Osteoblast (primary cell): ENCODE results near the gene INHBB. TPM values are rescaled to one million over a fixed set of nuclear protein-coding genes. Genes with fewer than 3 reads are reported as not detected.

Source experiments
- DNase-seq: peaks from one replicate; pipeline ENCODE4 v3.0.0; 2011; ENCODE audit warnings: low spot score, mixed read lengths; ENCODE audit not compliant: insufficient read length; ENCODE audit errors: missing footprints
- H2AFZ ChIP-seq: 2 replicates; pipeline ENCODE4 v1.6.0; 2011; ENCODE audit warnings: mild to moderate bottlenecking, low read length
- H3K27ac ChIP-seq: 2 replicates; pipeline ENCODE4 v1.5.1; 2011; ENCODE audit warnings: mild to moderate bottlenecking, low read depth, low read length, moderate library complexity
- H3K27me3 ChIP-seq: 2 replicates; pipeline ENCODE4 v1.6.0; 2012; ENCODE audit warnings: mild to moderate bottlenecking, control low read depth, inconsistent platforms, low read length, moderate library complexity; ENCODE audit not compliant: insufficient read depth
- H3K36me3 ChIP-seq: 2 replicates; pipeline ENCODE4 v1.5.1; 2011; ENCODE audit warnings: mild to moderate bottlenecking, low read length, control low read depth, moderate library complexity; ENCODE audit not compliant: insufficient read depth
- H3K4me1 ChIP-seq: 2 replicates; pipeline ENCODE4 v1.5.1; 2011; ENCODE audit warnings: mild to moderate bottlenecking, low read length, control low read depth, moderate library complexity; ENCODE audit not compliant: insufficient read depth
- H3K4me2 ChIP-seq: 2 replicates; pipeline ENCODE4 v1.6.0; 2011; ENCODE audit warnings: mild to moderate bottlenecking, low read length; ENCODE audit not compliant: insufficient read depth
- H3K4me3 ChIP-seq: fragments of 200-600 bp; sonication (generic); 3 replicates; pipeline ENCODE4 v1.5.1; 2012; ENCODE audit warnings: mild to moderate bottlenecking, low read length, inconsistent platforms; ENCODE audit not compliant: insufficient read depth
- H3K79me2 ChIP-seq: 2 replicates; pipeline ENCODE4 v1.6.0; 2012; ENCODE audit warnings: mild to moderate bottlenecking, low read length, control low read depth, inconsistent platforms; ENCODE audit not compliant: insufficient read depth
- H3K9me3 ChIP-seq: 2 replicates; pipeline ENCODE4 v1.5.1; 2011; ENCODE audit warnings: low read depth, low read length, control low read depth
- H4K20me1 ChIP-seq: 2 replicates; pipeline ENCODE4 v1.6.0; 2012; ENCODE audit warnings: mild to moderate bottlenecking, low read length, control low read depth; ENCODE audit not compliant: insufficient read depth
- CTCF ChIP-seq: IDR thresholded peaks from 2 replicates; pipeline ENCODE4 v1.5.1; 2011; ENCODE audit warnings: mild to moderate bottlenecking, low read depth, low read length, moderate library complexity; ENCODE audit errors: extremely low read depth
- total RNA-seq: library from RNA; depleted of rRNA; stranded (reverse); fragments of >200 nt; gene quantifications from 2 replicates; pipeline ENCODE4 v1.2.3, GENCODE V29; 2012

The INHBB gene
- total RNA-seq, 1 donor, result under 0.01 TPM

- H3K27me3 ChIP-seq, result peaks cover 6% of the 10 kb centered on the region
These were observed 49.5 kb downstream of the INHBB start for GRCh38 chr2:120395221-120396012.

GRCh38 chr2:120396013-120396860 lies 50.3 kb downstream of the INHBB start:
- H3K4me1 ChIP-seq, result peaks cover 3% of the 10 kb centered on the region

More at GRCh38 chr2:120395221-120396012, 49.5 kb downstream of the INHBB start:
- peaks cover 4% of the 10 kb centered on the region for H3K9me3 ChIP-seq
- H3K4me2 ChIP-seq, result no peak overlapping the region
- no peaks in the 10 kb centered on the region for H4K20me1 ChIP-seq
- no peak overlapping the region for H3K4me3 ChIP-seq
- no peak for TF ChIP-seq CTCF
- H3K27ac ChIP-seq, result no peak overlapping the region
- peak; percentile 64 for DNase-seq
- H2AFZ ChIP-seq, result no peak overlapping the region
- H3K4me1 ChIP-seq, result peaks cover 3% of the 10 kb centered on the region
- no peaks in the 10 kb centered on the region for H3K79me2 ChIP-seq
- H3K36me3 ChIP-seq, result no peaks in the 10 kb centered on the region

GRCh38 chr2:120396861-120397811 lies 51.2 kb downstream of the INHBB start:
- no peak overlapping the region for H3K4me2 ChIP-seq
- peaks cover 3% of the 10 kb centered on the region for H3K4me1 ChIP-seq
- DNase-seq, result peak; percentile 68
- no peak for TF ChIP-seq CTCF
- H3K79me2 ChIP-seq, result no peaks in the 10 kb centered on the region
- H2AFZ ChIP-seq, result no peak overlapping the region
- no peaks in the 10 kb centered on the region for H4K20me1 ChIP-seq
- no peaks in the 10 kb centered on the region for H3K36me3 ChIP-seq
- H3K9me3 ChIP-seq, result peaks cover 4% of the 10 kb centered on the region
- H3K27me3 ChIP-seq, result peaks cover 10% of the 10 kb centered on the region
- H3K27ac ChIP-seq, result no peak overlapping the region
- no peak overlapping the region for H3K4me3 ChIP-seq

More at GRCh38 chr2:120396013-120396860, 50.3 kb downstream of the INHBB start:
- Histone ChIP-seq H3K9me3 (peaks cover 4% of the 10 kb centered on the region), H3K27ac (no peak overlapping the region), H3K27me3 (peaks cover 7% of the 10 kb centered on the region), H2AFZ (no peak overlapping the region), H3K79me2 (no peaks in the 10 kb centered on the region), H3K36me3 (no peaks in the 10 kb centered on the region), H4K20me1 (no peaks in the 10 kb centered on the region), H3K4me3 (no peak overlapping the region), H3K4me2 (no peak overlapping the region)
- TF ChIP-seq CTCF, result no peak
- DNase-seq, result peak; percentile 68
